CD1c-positive myeloid dendritic cell (primary cell): ENCODE results near the gene ADSS2.
"Not testable (repeated sequence)": the region's sequence is repeated elsewhere in the genome, so short reads cannot be mapped to it uniquely, and the experiment has no call there.

ENCODE experiments used
- DNase-seq: peaks from one replicate; pipeline ENCODE4 v3.0.0-alpha.2; 2016; ENCODE audit errors: extremely low spot score

The ADSS2 gene

GRCh38 chr1:244365809-244366208 is 85.9 kb downstream of the ADSS2 start:
- no peak for DNase-seq

GRCh38 chr1:244365262-244365661 is 86.4 kb downstream of the ADSS2 start:
- not testable (repeated sequence) for DNase-seq

- no peak for DNase-seq
Measured at GRCh38 chr1:244362476-244362875, 89.2 kb downstream of the ADSS2 start.

DNA sequence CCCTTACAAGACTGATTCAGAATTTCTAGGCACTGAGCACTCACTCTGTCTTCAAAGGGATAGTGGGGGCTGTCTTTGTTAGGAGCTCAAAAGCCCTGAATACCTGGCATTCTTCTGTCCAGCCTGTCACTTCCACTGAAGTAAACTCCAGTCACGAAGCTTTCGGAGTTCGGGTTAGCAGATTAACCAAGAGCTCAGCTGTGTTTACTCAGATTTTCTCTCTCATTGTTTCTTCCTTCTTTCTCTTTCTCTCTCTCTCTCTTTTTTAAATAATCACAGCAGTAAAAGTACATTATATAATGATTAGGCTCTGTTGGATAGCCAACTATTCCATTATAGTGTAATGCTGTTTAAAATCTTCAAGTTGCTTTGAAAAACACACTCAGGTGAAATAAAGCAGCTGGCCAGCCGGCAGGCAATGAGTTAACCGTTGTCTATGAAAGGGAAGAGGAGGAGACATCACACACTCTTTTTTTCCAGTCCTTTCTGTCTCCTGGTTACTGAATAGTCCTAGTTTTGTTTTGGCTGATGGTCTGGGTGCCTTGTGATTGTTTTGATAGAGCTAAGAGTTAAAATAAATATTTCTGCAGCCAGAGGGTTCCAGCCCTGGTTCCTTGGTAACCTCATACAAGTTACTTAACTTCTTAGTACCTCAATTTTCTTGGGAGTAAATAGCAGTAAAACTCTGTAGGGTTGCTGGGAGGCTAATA is 89.8 kb downstream of the ADSS2 start:
- no peak for DNase-seq
